Measurements from ENCODE around the gene KNL1. TPM values are rescaled to one million over a fixed set of nuclear protein-coding genes. Genes with fewer than 3 reads are reported as not detected.

KNL1 gene
- total RNA-seq, 1 donor from 2014 or later: 7.7 TPM

GRCh38 chr15:40618906-40619305 is 24.9 kb downstream of the KNL1 start:
- Mint-ChIP-seq H3K4me3 (no peak overlapping the region), H3K4me1 (peaks cover 3% of the 10 kb centered on the region), H3K9me3 (no peaks in the 10 kb centered on the region), H3K36me3 (ENCODE audit: low read depth) (peaks cover 2% of the 10 kb centered on the region), H3K27ac (no peak overlapping the region), H3K27me3 (no peaks in the 10 kb centered on the region)
- ChIA-PET CTCF (no interaction called here), POLR2A (no interaction called here)
- intact Hi-C loops (cut with micrococcal nuclease): no loop called here
- no peak for TF ChIP-seq CTCF (IDR thresholded peaks at IDR 0.05)
- DNase-seq (no peak), ATAC-seq (ENCODE audit: low read depth) (no peak)

- ATAC-seq (ENCODE audit: low read depth) (no peak), DNase-seq (no peak)
- no peak overlapping the region for H3K4me3 Mint-ChIP-seq
- ChIA-PET POLR2A (interaction anchor here (0.6 kb wide), 1 partner anchor 8 kb away, joined by 4 read pairs; no protein-coding TSS in a partner anchor), CTCF (interaction anchor here (1.8 kb wide), 1 partner anchor 34 kb away, joined by 6 read pairs; no protein-coding TSS in a partner anchor)
- H3K27ac Mint-ChIP-seq: no peak overlapping the region
- H3K9me3 Mint-ChIP-seq: no peaks in the 10 kb centered on the region
- peaks cover 2% of the 10 kb centered on the region for H3K36me3 Mint-ChIP-seq (ENCODE audit: low read depth)
- TF ChIP-seq CTCF (IDR thresholded peaks at IDR 0.05): no peak
- H3K27me3 Mint-ChIP-seq: no peaks in the 10 kb centered on the region
- no peaks in the 10 kb centered on the region for H3K4me1 Mint-ChIP-seq
- intact Hi-C loops (cut with micrococcal nuclease): no loop called here
These were observed 29.3 kb downstream of the KNL1 start for GRCh38 chr15:40623361-40623760.

- Mint-ChIP-seq H3K27me3 (no peaks in the 10 kb centered on the region), H3K4me3 (no peak overlapping the region), H3K36me3 (ENCODE audit: low read depth) (peaks cover 5% of the 10 kb centered on the region), H3K4me1 (no peaks in the 10 kb centered on the region), H3K9me3 (no peaks in the 10 kb centered on the region), H3K27ac (no peak overlapping the region)
- ChIA-PET CTCF (no interaction called here), POLR2A (no interaction called here)
- ATAC-seq (ENCODE audit: low read depth): no peak
- intact Hi-C loops (cut with micrococcal nuclease): no loop called here
- no peak for DNase-seq
- TF ChIP-seq CTCF (IDR thresholded peaks at IDR 0.05): no peak
These were observed 36.3 kb downstream of the KNL1 start for GRCh38 chr15:40630313-40630712.

GRCh38 chr15:40633178-40633577 is 39.1 kb downstream of the KNL1 start:
- CTCF ChIA-PET: no interaction called here
- Mint-ChIP-seq H3K27ac (no peak overlapping the region), H3K36me3 (ENCODE audit: low read depth) (peaks cover 5% of the 10 kb centered on the region), H3K9me3 (no peaks in the 10 kb centered on the region), H3K4me3 (no peak overlapping the region), H3K4me1 (no peaks in the 10 kb centered on the region), H3K27me3 (no peaks in the 10 kb centered on the region)
- ATAC-seq (ENCODE audit: low read depth): no peak
- no peak for TF ChIP-seq CTCF (IDR thresholded peaks at IDR 0.05)
- DNase-seq: no peak
- POLR2A ChIA-PET: interaction anchor here (0.7 kb wide), 1 partner anchor 91 kb away, joined by 3 read pairs; no protein-coding TSS in a partner anchor
- intact Hi-C loops (cut with micrococcal nuclease): no loop called here

- TF ChIP-seq CTCF (IDR thresholded peaks at IDR 0.05): no peak
- CTCF ChIA-PET: no interaction called here
- POLR2A ChIA-PET: no interaction called here
- Mint-ChIP-seq H3K36me3 (ENCODE audit: low read depth) (no peaks in the 10 kb centered on the region), H3K9me3 (no peaks in the 10 kb centered on the region), H3K27ac (no peak overlapping the region), H3K4me3 (no peak overlapping the region), H3K4me1 (no peaks in the 10 kb centered on the region), H3K27me3 (no peaks in the 10 kb centered on the region)
- DNase-seq (no peak), ATAC-seq (ENCODE audit: low read depth) (no peak)
- intact Hi-C loops (cut with micrococcal nuclease): no loop called here
These were observed 43.2 kb downstream of the KNL1 start for GRCh38 chr15:40637221-40637745.
